A549 treated with dexamethasone at 1 μM for 4 hours (cell line): ENCODE measurements around the gene OR2T6. TPM values are rescaled to one million over a fixed set of nuclear protein-coding genes. Genes with fewer than 3 reads are reported as not detected.

Experiments
- total RNA-seq: library from RNA; stranded (reverse); fragments of 200-300 nt; extraction: Qiagen RNA extraction; gene quantifications from 5 replicates; pipeline ENCODE4 v1.2.3, GENCODE V29; 2022

OR2T6 gene
- total RNA-seq: not detected in 5 replicates

GRCh38 chr1:248375446-248375845, at the start of gene OR2T6:
OR2T6 (plus strand) TSS chr1:248375746; CDS start chr1:248387609, 11,863 bp downstream.

GRCh38 chr1:248348475-248348874, 27.1 kb upstream of the OR2T6 start, which contains the start of gene OR14C36:
OR14C36 (plus strand) TSS chr1:248348775; CDS start chr1:248348775, 0 bp downstream.

GRCh38 chr1:248361121-248361715, 14.3 kb upstream of the OR2T6 start, which contains the start of gene OR2T4:
OR2T4 (plus strand) TSS chr1:248361665; CDS start chr1:248361665, 0 bp downstream.

GRCh38 chr1:248402748-248403147, 27.2 kb downstream of the OR2T6 start, which contains the start of gene OR2T1:
OR2T1 (plus strand) TSS chr1:248403048; CDS start chr1:248406148, 3,100 bp downstream.

Other genes starting within 250 kb of the OR2T6 start
- gene OR2M5, start 230.6 kb upstream of the OR2T6 start, total RNA-seq: not detected in 5 replicates
- not detected in 5 replicates for gene OR2M2, start 200.9 kb upstream of the OR2T6 start, total RNA-seq
- not detected in 5 replicates for gene OR2M3, start 178.5 kb upstream of the OR2T6 start, total RNA-seq
- not detected in 5 replicates for gene OR2M4, start 144.3 kb upstream of the OR2T6 start, total RNA-seq
- gene OR2T33, start 97.8 kb upstream of the OR2T6 start, total RNA-seq: not detected in 5 replicates
- not detected in 5 replicates for gene OR2T12, start 72.3 kb upstream of the OR2T6 start, total RNA-seq
- gene OR2M7, start 51.2 kb upstream of the OR2T6 start, total RNA-seq: not detected in 5 replicates
- gene OR14C36, start 27.0 kb upstream of the OR2T6 start, total RNA-seq: not detected in 5 replicates
- gene OR2T4, start 14.1 kb upstream of the OR2T6 start, total RNA-seq: not detected in 5 replicates
- gene OR2T1, start 27.3 kb downstream of the OR2T6 start, total RNA-seq: not detected in 5 replicates
- gene OR2T2, start 69.9 kb downstream of the OR2T6 start, total RNA-seq: not detected in 5 replicates
- not detected in 5 replicates for gene OR2T3, start 97.6 kb downstream of the OR2T6 start, total RNA-seq
- gene OR2T5, start 112.8 kb downstream of the OR2T6 start, total RNA-seq: not detected in 5 replicates
- gene OR2G6, start 132.3 kb downstream of the OR2T6 start, total RNA-seq: not detected in 5 replicates
- gene OR2T29, start 187.0 kb downstream of the OR2T6 start, total RNA-seq: not detected in 5 replicates
- not detected in 5 replicates for gene OR2T34, start 199.0 kb downstream of the OR2T6 start, total RNA-seq
- not detected in 5 replicates for gene OR2T10, start 222.0 kb downstream of the OR2T6 start, total RNA-seq